ENCODE results near the gene CD1B.

GRCh38 chr1:158323866-158324265 lies 7.5 kb downstream of the CD1B start:
- TF ChIP-seq GATA2 (IDR thresholded peaks at IDR 0.05; ENCODE audit: low read depth, low read length) (no peak), GATA3 (IDR thresholded peaks at IDR 0.05; ENCODE audit: low read depth, low read length) (no peak)
